SK-N-SH (cell line): ENCODE results near the gene PTPRJ. TPM values are rescaled to one million over a fixed set of nuclear protein-coding genes. Genes with fewer than 3 reads are reported as not detected.

Experiments
- CTCF ChIA-PET: fragments of 300-600, 350-600 bp; formaldehyde crosslinking; extraction: SDS; loops from one replicate; lab custom pipeline; 2021; lab: Yijun Ruan, JAX
- POLR2A ChIA-PET: fragments of 350-600 bp; sonication (Branson Sonifier 250); formaldehyde crosslinking; extraction: SDS; loops from one replicate; lab custom pipeline; 2020; ENCODE audit warnings: antibody characterized with exemption, inconsistent platforms; lab: Yijun Ruan, JAX
- DNase-seq: peaks from one replicate; pipeline ENCODE4 v3.0.0; 2012
- H2AFZ ChIP-seq: fragments of 200-600 bp; sonication (generic); 2 replicates; pipeline ENCODE4 v1.8.1; 2016; ENCODE audit warnings: antibody characterized with exemption, mild to moderate bottlenecking, low read depth
- H3F3A ChIP-seq: fragments of 200-600 bp; sonication (generic); replicated peaks from 2 replicates; pipeline ENCODE3; 2016; ENCODE audit warnings: antibody characterized with exemption, mild to moderate bottlenecking; ENCODE audit not compliant: insufficient read depth
- H3K27ac ChIP-seq, 2 experiments: fragments of 200-500 bp in 1 of 2; fragments of 200-600 bp in 1 of 2; sonication (Bioruptor generic) in 1 of 2; sonication (generic), shearing (Covaris generic) in 1 of 2; 2 replicates each; pipeline versions ENCODE4 v1.5.1 to v1.6.1; 2014 to 2016; ENCODE audit warnings: low read depth in 2 of 2, inconsistent platforms in 1 of 2, low read length in 1 of 2, mild to moderate bottlenecking in 1 of 2, mixed read lengths in 1 of 2
- H3K27me3 ChIP-seq: fragments of 200-600 bp; sonication (generic), shearing (Covaris generic); 2 replicates; pipeline ENCODE4 v1.6.1; 2016; ENCODE audit warnings: mixed run types; ENCODE audit not compliant: insufficient read depth
- H3K36me3 ChIP-seq, 2 experiments: fragments of 200-500 bp in 1 of 2; fragments of 200-600 bp in 1 of 2; sonication (Bioruptor generic) in 1 of 2; sonication (generic) in 1 of 2; replicated peaks in 1 of 2; 2 replicates each; pipeline versions ENCODE3 to v1.5.1; 2014 to 2016; ENCODE audit warnings: low read length in 1 of 2, mild to moderate bottlenecking in 1 of 2; ENCODE audit not compliant: insufficient read depth in 2 of 2, control insufficient read depth in 1 of 2
- H3K4me1 ChIP-seq, 2 experiments: fragments of 200-500 bp in 1 of 2; fragments of 200-600 bp in 1 of 2; sonication (Bioruptor generic) in 1 of 2; sonication (generic), shearing (Covaris generic) in 1 of 2; 2 replicates each; pipeline versions ENCODE4 v1.5.1 to v1.6.1; 2014 to 2016; ENCODE audit warnings: low read depth in 1 of 2, low read length in 1 of 2, mixed run types in 1 of 2; ENCODE audit not compliant: insufficient read depth in 2 of 2, control insufficient read depth in 1 of 2
- H3K4me2 ChIP-seq: fragments of 200-600 bp; sonication (generic), shearing (Covaris generic); 2 replicates; pipeline ENCODE4 v1.6.1; 2017; ENCODE audit warnings: mixed run types
- H3K4me3 ChIP-seq, 2 experiments: fragments of 200-500 bp in 1 of 2; fragments of 200-600 bp in 1 of 2; sonication (Bioruptor generic) in 1 of 2; sonication (generic), shearing (Covaris generic) in 1 of 2; 2 replicates each; pipeline versions ENCODE4 v1.5.1 to v1.8.1; 2014 to 2016; ENCODE audit warnings: low read depth in 2 of 2, inconsistent platforms in 1 of 2, low read length in 1 of 2, mild to moderate bottlenecking in 1 of 2, mixed read lengths in 1 of 2, moderate library complexity in 1 of 2
- H3K79me2 ChIP-seq: fragments of 200-600 bp; sonication (generic); 2 replicates; pipeline ENCODE4 v1.8.1; 2017; ENCODE audit warnings: mild to moderate bottlenecking; ENCODE audit not compliant: insufficient read depth
- H3K9ac ChIP-seq: fragments of 200-600 bp; sonication (generic); 2 replicates; pipeline ENCODE4 v1.6.1; 2017; ENCODE audit warnings: mixed run types
- H3K9me2 ChIP-seq: fragments of 200-600 bp; sonication (generic); 2 replicates; pipeline ENCODE4 v1.6.1; 2017; ENCODE audit warnings: mixed run types
- H3K9me3 ChIP-seq: fragments of 200-600 bp; sonication (generic); 2 replicates; pipeline ENCODE4 v1.6.1; 2017; ENCODE audit warnings: mixed run types, mild to moderate bottlenecking, moderate library complexity
- H4K20me1 ChIP-seq: fragments of 200-600 bp; sonication (generic); 2 replicates; pipeline ENCODE4 v1.6.1; 2017; ENCODE audit warnings: mild to moderate bottlenecking, mixed run types; ENCODE audit not compliant: insufficient read depth
- CHD2 ChIP-seq: fragments of 150-350 bp; IDR thresholded peaks from 2 replicates; pipeline ENCODE4 v1.6.1; 2018; ENCODE audit warnings: low read length; ENCODE audit not compliant: partially characterized antibody
- ELF1 ChIP-seq: IDR thresholded peaks from 2 replicates; pipeline ENCODE4 v1.4.0; 2012
- EP300 ChIP-seq, 2 experiments: IDR thresholded peaks; 2 replicates each; pipeline versions ENCODE4 v1.4.0 to v1.6.1; 2012; ENCODE audit warnings: borderline replicate concordance in 1 of 2, low read depth in 1 of 2, low read length in 1 of 2
- FOSL2 ChIP-seq: IDR thresholded peaks from 2 replicates; pipeline ENCODE4 v1.4.0; 2012; ENCODE audit warnings: low read depth, mild to moderate bottlenecking, moderate library complexity, borderline replicate concordance
- FOXJ3 ChIP-seq: sonication (generic); formaldehyde crosslinking; IDR thresholded peaks from 2 replicates; pipeline ENCODE4 v1.5.1; 2020; ENCODE audit warnings: mild to moderate bottlenecking, missing genetic modification reagents
- MXI1 ChIP-seq: IDR thresholded peaks from 2 replicates; pipeline ENCODE4 v1.6.1; 2012; ENCODE audit warnings: mild to moderate bottlenecking, low read depth, low read length, improper control_type of control experiment
- PBX3 ChIP-seq: IDR thresholded peaks from 2 replicates; pipeline ENCODE4; 2012
- RAD21 ChIP-seq: IDR thresholded peaks from 2 replicates; pipeline ENCODE4 v1.6.1; 2012; ENCODE audit warnings: mild to moderate bottlenecking, low read length
- RCOR1 ChIP-seq: fragments of 150-350 bp; IDR thresholded peaks from 2 replicates; pipeline ENCODE4 v1.6.1; 2017; ENCODE audit warnings: antibody characterized with exemption, low read length
- REST ChIP-seq: IDR thresholded peaks from 2 replicates; pipeline ENCODE4 v1.6.1; 2012; ENCODE audit warnings: mild to moderate bottlenecking, low read depth, low read length, moderate library complexity
- RXRA ChIP-seq: IDR thresholded peaks from 2 replicates; pipeline ENCODE4 v1.4.0; 2012; ENCODE audit warnings: low read depth, mild to moderate bottlenecking, borderline replicate concordance
- SIN3A ChIP-seq: IDR thresholded peaks from 2 replicates; pipeline ENCODE4 v1.6.1; 2012; ENCODE audit warnings: low read depth, mild to moderate bottlenecking, low read length, moderate library complexity, borderline replicate concordance
- SMC3 ChIP-seq: IDR thresholded peaks from 2 replicates; pipeline ENCODE4 v1.6.1; 2012; ENCODE audit warnings: low read depth, low read length, improper control_type of control experiment
- TAF1 ChIP-seq: IDR thresholded peaks from 2 replicates; pipeline ENCODE4 v1.6.1; 2012; ENCODE audit warnings: low read depth, mild to moderate bottlenecking, low read length, moderate library complexity, borderline replicate concordance
- USF2 ChIP-seq: fragments of 150-350 bp; IDR thresholded peaks from 2 replicates; pipeline ENCODE4 v1.6.1; 2017; ENCODE audit warnings: antibody characterized with exemption, low read length, low read depth, borderline replicate concordance
- ZBTB33 ChIP-seq: IDR thresholded peaks from 2 replicates; pipeline ENCODE4 v1.4.0; 2012; ENCODE audit warnings: low read depth, borderline replicate concordance
- WGBS: methylation state at CpG from one replicate; pipeline ENCODE4 v1.1.6; 2017; ENCODE audit warnings: low lambda C conversion rate; 5-methylcytosine and 5-hydroxymethylcytosine counted together
- polyA plus RNA-seq, 3 experiments: library from polyadenylated mRNA; depleted of rRNA; stranded (reverse); fragments of >200 nt; gene quantifications; 2 replicates each; pipeline ENCODE4 v1.2.3, GENCODE V29; 2012
- TF ChIP-seq, protein P1 (sequence below): IDR thresholded peaks from 2 replicates; pipeline ENCODE4 v1.4.0; 2012; ENCODE audit warnings: low read depth

Gene PTPRJ
- polyA plus RNA-seq, 1 of the 3 experiments (the other 2 are of a cell fraction) = 4.5 TPM

DNA sequence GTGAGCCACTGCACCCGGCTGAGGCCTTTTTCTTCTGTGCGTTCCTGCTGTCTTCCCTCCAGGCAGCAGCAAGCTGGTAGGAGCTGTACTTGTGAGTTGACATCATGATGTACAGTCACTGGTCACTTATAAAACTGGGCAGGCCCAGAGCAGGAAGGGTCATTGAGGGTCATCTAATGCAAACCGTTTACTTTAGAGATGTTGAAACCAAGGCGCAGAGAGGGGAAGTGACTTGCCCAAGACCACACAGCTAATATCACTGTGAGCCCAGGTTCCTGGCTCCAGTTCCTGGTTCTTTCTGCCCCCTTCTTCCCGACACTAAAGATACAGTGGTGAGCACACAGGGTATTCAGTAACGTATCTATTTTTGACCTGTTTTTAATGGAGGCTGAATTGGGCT is 27.3 kb downstream of the PTPRJ start (continued):
- TF ChIP-seq REST = no peak

- WGBS = 85% methylated on average over 4 of the region's 4 CpGs
- POLR2A ChIA-PET = no interaction called here
- TF ChIP-seq PBX3 (no peak), SMC3 (no peak), TAF1 (no peak), RCOR1 (no peak), FOXJ3 (CRISPR knock-in tag) (no peak), SIN3A (no peak), EP300 (IDR thresholded peaks at IDR 0.05; ENCODE audit: borderline replicate concordance in 1 of 2, low read depth in 1 of 2, low read length in 1 of 2) (no peak), MXI1 (no peak), USF2 (no peak), ELF1 (no peak), RAD21 (no peak), ZBTB33 (no peak), CHD2 (no peak), FOSL2 (no peak), RXRA (no peak)
- TF ChIP-seq, protein P1, sequence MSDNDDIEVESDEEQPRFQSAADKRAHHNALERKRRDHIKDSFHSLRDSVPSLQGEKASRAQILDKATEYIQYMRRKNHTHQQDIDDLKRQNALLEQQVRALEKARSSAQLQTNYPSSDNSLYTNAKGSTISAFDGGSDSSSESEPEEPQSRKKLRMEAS = no peak
- TF ChIP-seq, all 33 proteins: peak for 0
- H3K4me3 ChIP-seq = no peak overlapping the region
- no peaks in the 10 kb centered on the region for H3K9me2 ChIP-seq
- no peaks in the 10 kb centered on the region for H3K9me3 ChIP-seq
- no peak overlapping the region for H3K4me2 ChIP-seq
- CTCF ChIA-PET = no interaction called here
- H3K79me2 ChIP-seq = peaks cover 93% of the 10 kb centered on the region
- no peaks in the 10 kb centered on the region for H3K36me3 ChIP-seq
- H3F3A ChIP-seq = peaks cover 11% of the 10 kb centered on the region
- no peak overlapping the region for H2AFZ ChIP-seq
- no peaks in the 10 kb centered on the region for H4K20me1 ChIP-seq
- DNase-seq = no peak
- H3K4me1 ChIP-seq = peaks cover 22 to 44% of the 10 kb centered on the region in 2 experiments; a peak in 3 of 4 replicates
- H3K27me3 ChIP-seq = no peaks in the 10 kb centered on the region
- no peak overlapping the region for H3K27ac ChIP-seq
- H3K9ac ChIP-seq = no peak overlapping the region
These were observed 28.6 kb downstream of the PTPRJ start for GRCh38 chr11:48008951-48009270.
